Stimulated activated CD8-positive, alpha-beta memory T cell treated with anti-CD3 and anti-CD28 coated beads, Interleukin-2, amount 100 ng/mL, for 1 hour (primary cell): ENCODE data around the gene ALPK1.
"Not testable (repeated sequence)": the region's sequence is repeated elsewhere in the genome, so short reads cannot be mapped to it uniquely, and the experiment has no call there.

Experiments
- DNase-seq, 2 donors: peaks; one replicate each; pipeline ENCODE4 v3.0.0-alpha.2; 2020; ENCODE audit warnings: low read depth in 2 of 2

The ALPK1 gene

DNA sequence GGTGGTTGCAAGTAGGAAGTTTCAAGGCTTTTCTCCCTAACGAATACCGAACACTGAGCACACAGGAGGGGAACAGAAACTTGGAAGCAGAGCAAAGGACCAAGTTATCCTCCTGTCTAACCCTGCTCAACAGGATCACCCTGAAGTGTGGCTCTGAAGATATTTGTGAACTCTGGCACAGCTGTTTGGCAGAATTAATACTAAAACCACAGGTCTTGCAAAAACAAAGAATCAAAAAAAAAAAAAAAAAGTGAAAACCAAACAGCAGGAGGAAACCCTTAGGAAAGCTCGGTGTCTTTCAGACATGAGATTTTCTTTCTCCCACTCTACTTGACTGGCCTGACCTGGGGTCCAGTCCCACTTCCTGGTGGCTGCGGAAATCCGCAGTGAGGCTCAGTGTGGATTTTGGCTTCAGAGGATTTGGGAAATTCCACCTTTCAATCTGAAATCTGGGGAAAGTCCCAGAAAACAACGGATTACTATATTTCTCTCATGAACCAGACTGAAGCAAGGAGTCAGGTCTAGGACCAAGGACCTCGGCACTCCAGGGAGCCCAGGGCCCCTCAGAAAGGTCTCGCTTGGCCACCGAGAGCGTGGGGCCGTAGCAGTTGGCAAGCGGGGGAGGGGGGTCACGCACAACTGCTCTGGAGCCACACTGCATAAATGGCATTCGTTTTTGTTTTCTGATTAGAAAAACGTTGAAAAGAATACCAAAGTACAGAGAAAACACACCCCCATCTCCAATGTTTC is 12.3 kb upstream of the ALPK1 start:
- DNase-seq = no peak

DNA sequence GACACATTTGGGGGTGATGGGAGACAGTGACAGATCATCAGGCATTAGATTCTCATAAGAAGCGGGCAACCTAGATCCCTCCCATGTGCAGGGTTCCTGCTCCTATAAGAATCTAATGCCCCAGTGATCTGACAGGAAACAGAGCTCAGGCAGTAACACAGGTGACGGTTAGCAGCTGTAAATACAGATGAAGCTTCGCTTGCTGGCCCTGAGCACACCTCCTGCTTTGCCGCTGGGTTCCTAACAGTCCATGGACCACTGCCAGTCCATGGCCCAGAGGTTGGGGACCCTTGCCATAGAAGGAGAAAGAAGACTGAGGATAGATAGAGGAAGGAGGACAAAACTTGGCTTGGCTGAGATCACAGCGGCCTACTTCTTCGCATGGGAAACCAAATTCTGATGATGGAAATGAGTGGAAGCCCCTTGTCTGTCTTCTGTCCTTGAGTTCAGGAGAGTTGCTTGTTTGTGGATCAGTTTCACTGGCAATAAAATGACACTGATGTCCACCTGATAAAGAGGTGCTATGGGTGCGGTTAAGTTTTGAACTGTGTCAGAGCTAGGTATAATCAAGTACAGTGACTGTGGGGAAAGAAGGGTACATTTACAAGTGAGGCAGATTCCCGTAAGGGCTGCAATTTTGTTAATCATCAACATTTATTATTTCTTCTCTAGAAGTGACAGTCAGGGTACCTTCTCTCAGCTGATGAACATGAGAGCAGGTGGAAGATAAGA is 9.7 kb upstream of the ALPK1 start:
- DNase-seq = no peak

DNA sequence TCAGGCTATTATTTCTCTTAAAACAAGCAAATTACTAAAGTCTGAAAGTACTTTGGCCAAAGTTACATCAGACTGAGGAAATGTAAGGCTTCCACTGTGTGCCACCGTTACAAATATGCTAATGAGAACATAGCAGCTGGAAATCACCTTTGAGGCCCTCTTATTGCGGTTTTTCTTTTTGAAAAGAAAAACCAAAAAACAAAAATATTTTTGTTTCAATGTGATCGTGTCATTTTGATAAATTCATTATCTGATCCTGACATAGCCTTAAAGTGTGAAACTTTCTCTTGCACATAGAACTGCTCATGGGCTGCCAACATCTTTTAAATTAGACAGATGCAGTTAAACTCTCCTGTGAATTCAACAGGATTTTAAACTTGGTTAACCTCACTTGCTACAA is 8.7 kb upstream of the ALPK1 start:
- DNase-seq = no peak

DNA sequence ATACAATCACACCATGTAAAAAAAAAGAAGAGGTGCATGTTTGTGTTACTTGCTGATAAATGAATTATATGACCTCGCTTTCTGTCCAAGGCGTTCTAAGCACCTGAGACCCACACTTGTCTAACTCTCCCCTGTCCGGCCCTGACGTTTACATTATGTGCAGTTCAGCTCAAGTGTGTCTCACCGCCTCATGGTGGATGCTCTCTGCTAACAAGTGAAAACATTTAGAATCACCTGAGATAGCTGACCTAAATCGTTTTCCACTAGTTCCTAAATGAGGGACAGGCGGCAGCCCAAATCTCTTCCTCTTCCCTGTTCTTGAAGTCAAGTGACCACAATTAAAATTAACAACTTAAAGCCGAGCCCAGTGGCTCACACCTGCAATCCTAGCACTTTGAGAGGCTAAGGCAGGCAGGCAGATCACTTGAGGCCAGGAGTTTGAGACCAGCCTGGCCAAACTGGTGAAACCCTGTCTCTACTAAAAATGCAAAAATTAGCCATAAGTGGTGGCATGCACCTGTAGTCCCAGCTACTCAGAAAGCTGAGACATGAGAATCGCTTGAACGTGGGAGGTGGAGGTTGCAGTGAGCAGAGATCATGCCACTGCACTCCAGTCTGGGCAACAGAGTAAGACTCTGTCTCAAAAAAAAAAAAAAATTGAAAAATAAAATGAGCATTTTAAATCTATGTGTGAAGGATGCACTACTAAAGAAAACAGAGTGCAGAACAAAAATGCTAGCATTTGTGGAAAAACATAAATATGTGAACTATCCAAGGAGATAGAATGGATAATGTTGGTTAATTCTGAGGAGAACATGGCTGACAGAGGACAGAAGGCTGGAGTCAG is 7.5 kb upstream of the ALPK1 start:
- no peak for DNase-seq

DNA sequence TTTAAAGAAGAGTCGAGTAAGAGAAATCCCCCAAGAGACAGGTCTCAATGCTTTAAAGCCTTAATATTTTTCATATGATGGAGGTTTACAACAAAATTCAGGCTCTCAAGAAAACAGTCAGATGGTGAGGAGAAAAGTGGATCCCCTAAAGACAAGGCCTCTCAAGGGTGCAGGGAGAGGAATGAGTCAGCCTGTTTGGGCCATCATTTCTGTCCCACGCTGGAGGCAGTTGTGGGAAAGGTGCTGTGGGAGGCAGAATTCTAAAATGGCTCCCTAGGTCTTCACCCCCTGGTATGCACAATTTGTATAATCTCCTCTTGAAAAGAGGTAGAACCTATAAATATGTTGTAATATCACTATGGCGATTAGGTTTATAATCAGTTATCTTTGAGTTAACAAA is 6.8 kb upstream of the ALPK1 start:
- DNase-seq = no peak

DNA sequence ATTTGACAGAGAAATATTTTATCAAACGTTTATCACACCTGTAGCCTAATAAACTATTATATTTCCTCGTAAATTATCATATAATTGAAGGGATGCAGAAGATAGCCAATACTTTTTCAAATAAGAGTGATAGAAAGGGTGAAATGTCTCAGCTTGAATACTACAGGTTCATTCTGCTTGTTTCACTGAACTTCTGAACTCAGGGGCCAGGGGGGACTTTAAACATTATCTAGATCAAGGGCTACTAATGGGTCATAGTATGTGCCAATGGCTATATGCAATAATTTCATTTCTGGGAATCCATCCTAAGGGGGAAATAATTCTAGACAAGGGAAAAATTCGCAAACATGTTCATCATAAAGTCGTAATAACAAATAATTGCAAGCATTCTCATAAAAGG is 2.6 kb downstream of the ALPK1 start:
- DNase-seq = no peak

DNA sequence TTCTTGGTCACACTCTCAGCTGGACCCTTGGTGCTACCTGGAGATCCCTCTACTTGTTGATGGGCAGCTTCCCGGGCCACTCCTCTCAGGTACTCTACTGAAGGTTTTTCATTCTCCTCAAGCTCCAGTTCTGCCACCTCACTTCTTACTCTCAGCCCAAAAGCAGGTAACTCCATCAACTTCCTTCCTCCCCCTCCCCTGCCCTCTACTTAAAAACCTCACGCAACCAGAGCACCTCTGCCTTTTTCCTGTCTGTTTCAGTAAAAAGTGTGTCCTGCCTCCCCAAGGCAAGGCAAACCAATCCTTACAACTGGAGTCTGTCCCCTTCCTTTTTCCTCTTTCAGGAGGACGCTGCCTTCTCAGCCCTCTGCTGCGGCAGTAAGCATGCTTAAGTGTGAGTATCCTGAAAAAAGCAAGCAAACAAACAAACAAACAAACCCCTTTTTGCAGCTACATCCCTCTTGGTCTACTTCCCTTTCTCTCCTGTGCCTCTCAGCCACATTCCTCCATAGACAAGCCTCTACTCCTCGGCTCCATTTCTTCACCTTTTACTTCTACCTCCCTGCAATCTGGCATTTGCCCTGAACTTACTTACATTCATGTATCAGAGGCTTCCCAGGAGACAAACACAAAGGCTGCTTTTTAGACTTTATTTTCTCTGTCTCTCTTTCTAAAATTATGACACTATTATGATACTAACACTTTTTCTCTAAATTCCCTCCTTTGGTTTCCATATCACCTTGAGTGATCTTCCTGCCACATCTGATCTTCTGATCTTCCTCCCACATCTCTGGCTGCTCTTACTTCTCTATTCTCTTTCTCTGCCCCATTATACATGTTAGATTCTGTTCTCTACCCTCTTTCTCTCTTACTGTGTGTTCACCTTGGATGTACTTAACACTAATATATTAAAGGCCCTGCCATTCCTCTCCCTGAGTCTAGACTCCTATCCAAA is 5.4 kb downstream of the ALPK1 start:
- no peak for DNase-seq

- not testable (repeated sequence) for DNase-seq
Observed at GRCh38 chr4:112305477-112305876, 8.3 kb downstream of the ALPK1 start.

- DNase-seq = not testable (repeated sequence)
Observed at GRCh38 chr4:112309263-112309791, 12.2 kb downstream of the ALPK1 start.

DNA sequence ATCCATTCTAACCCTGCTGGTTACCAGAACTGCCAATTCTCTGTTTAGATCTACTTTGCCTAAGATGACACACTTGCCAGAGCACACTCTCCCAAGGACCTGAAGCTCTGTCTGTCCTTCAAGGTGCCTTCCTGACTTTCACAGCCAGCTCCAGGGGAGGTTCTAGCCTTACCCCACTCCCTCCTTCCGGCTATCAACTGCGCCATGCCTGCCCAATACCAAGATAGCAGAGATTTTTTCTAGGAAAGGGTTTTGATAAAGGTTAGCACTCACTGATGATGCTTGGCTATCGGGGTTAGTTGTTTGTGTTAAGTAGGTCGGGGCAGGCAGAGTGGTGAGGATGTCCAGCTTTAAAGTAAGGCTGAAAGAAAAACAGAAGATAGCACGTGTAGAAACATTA is 14.3 kb downstream of the ALPK1 start:
- no peak for DNase-seq

GRCh38 chr4:112312610-112313239 is 15.6 kb downstream of the ALPK1 start:
- DNase-seq = no peak

- no peak for DNase-seq
Observed at GRCh38 chr4:112315446-112315845, 18.3 kb downstream of the ALPK1 start.

DNA sequence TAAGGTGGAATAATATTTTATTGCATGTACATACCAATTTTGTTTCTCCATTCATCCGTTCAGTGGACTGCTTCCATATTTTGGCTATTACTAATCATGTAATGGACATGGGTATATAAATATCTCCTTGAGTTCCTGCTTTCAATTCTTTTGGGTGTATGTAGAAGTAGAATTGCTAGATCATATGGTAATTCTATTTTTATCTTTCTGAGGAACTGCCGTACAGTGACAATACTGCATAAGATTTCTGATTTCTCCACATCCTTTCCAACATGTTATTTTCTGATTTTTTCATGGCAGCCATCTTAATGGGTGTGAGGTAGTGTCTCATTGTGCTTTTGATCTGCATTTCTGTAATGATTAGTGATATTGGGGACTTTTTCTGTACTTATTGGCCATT is 19.2 kb downstream of the ALPK1 start:
- DNase-seq = no peak

- DNase-seq = no peak
Observed at GRCh38 chr4:112318239-112319142, 21.3 kb downstream of the ALPK1 start.

DNA sequence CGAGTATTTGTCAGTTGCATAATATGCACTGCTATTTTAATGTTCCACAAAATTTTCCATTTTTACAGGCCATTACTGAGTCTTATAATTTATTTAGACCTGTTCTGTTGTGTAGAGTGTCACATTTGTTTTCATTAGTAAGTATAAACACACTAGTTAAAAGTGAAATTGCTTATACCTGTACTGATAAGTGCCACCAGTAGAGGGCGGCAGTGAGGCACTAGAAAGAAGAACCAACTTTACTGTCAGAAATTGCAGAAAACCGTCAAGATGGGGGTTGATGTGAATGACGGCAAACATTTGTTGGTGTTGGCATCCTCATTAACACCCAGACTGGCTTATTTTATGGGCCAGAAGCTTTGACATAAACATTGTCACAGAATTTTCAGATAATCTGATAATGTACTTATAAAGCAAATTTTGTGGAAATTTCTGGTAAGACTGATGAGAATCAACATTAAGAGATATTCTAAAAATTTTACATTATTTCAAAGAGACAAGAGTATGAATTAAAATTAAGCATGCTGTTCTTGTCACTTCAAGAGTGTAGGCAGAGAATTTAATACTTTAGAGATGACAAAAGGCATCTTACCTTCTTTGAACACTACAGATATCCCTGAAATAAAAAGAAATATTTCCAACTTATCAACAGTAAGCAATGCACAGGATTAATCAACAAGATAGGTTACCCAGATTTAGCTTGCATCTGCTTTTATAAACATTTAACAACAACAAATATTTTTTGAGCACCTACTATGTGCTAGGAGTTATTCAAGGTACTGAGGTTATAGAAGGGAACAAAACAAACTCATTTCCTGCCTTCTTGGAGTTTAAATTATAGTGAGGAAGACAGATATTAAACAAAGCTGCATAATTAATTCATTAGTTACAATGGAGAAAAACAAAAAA is 24.9 kb downstream of the ALPK1 start:
- DNase-seq = peak; percentile 51 to 62

DNA sequence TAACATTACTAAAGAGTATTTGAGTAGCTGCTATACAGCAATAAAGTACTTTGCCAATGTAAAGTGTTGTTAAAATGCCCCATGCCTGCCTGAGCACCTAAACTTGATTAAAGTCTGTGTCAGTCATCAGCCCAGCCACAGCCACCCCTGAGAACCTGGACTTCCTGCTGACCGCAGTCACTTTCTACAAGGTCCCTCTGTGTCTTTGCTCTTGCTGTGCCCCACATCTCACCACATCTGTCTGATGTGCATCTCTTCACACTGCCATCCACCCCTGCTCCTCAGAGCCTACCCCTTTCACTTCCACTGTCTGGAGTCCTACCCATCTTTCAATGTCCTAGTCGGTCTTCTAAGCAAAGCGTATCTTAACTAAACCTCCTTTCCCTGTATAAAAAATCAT is 25.7 kb downstream of the ALPK1 start:
- DNase-seq = no peak

GRCh38 chr4:112325530-112325929 is 28.4 kb downstream of the ALPK1 start:
- DNase-seq = no peak

DNA sequence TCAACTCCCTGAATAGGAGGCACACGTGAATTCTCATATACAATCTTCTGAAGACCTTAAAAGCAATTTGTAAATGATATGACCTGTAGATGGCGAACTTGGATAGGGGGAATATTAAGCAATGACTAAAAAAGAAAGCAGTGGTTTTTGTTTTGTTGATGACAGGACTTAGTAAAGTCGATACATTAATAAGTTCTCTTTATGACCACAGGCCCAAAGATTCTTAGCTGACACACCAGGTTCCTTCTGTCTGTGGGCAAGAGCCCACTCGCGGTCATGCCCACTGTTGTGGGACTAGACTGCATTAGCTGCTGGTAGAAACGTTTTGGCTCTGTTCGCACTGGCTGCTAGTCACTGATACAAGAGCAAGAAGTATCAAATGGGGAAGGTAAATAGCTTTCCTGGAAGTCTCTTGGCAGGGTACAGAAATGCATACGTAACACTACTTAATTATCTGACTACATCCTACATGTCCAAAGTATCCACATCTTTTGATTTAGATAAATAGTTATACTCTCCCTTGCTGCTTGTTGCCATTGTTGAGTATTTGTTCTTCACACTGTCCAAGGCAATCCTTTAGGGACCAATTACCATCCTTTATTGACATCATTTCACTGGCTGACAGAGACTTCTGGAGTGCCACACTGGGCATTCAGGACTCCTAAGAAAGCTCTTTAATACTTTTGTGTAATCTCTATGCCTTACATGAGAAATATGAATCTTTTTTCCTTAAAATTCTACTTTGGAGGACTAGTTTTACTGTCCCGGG is 31.0 kb downstream of the ALPK1 start:
- no peak for DNase-seq
